ENCODE data around the gene CBLIF. TPM values are rescaled to one million over a fixed set of nuclear protein-coding genes. Genes with fewer than 3 reads are reported as not detected.

Gene CBLIF
- total RNA-seq, 2 donors from 2014 or later, result 1.8 TPM; not detected in 1

DNA sequence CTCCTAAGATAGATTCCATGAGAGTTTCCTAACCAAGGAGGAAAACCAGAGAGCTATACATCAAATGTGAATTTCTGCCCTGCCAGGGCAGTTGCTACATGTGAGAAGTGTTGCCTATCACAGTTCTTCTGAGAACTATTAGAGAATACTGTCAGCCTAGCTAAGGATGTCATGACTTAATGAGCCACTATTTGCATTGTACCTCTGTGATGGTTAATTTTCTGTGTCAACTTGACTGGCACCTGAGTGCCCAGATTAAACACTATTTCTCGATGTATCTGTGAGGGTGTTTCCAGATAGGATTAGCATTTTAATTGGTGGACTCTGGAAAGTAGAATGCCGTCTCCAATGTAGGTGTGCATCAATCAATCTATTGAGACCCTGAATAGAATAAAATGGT lies 22.6 kb upstream of the CBLIF start:
- no peaks in the 10 kb centered on the region for H3K4me1 ChIP-seq (ENCODE audit: control insufficient read depth in 1 of 2, low read depth in 2 of 2)
- H3K9me3 ChIP-seq, result no peaks in the 10 kb centered on the region
- peaks cover 2% of the 10 kb centered on the region for H3K36me3 ChIP-seq
- ATAC-seq (ENCODE audit: insufficient number of reproducible peaks, low FRiP score, low read depth) (no peak), DNase-seq (ENCODE audit: low spot score) (no peak)
- no peaks in the 10 kb centered on the region for H3K27me3 ChIP-seq (replicated peaks; ENCODE audit: insufficient read depth)
- no peak overlapping the region for H3K27ac ChIP-seq
- H3K4me3 ChIP-seq, result no peak overlapping the region
- TF ChIP-seq, protein P1, sequence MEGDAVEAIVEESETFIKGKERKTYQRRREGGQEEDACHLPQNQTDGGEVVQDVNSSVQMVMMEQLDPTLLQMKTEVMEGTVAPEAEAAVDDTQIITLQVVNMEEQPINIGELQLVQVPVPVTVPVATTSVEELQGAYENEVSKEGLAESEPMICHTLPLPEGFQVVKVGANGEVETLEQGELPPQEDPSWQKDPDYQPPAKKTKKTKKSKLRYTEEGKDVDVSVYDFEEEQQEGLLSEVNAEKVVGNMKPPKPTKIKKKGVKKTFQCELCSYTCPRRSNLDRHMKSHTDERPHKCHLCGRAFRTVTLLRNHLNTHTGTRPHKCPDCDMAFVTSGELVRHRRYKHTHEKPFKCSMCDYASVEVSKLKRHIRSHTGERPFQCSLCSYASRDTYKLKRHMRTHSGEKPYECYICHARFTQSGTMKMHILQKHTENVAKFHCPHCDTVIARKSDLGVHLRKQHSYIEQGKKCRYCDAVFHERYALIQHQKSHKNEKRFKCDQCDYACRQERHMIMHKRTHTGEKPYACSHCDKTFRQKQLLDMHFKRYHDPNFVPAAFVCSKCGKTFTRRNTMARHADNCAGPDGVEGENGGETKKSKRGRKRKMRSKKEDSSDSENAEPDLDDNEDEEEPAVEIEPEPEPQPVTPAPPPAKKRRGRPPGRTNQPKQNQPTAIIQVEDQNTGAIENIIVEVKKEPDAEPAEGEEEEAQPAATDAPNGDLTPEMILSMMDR (IDR thresholded peaks at IDR 0.05), result no peak

DNA sequence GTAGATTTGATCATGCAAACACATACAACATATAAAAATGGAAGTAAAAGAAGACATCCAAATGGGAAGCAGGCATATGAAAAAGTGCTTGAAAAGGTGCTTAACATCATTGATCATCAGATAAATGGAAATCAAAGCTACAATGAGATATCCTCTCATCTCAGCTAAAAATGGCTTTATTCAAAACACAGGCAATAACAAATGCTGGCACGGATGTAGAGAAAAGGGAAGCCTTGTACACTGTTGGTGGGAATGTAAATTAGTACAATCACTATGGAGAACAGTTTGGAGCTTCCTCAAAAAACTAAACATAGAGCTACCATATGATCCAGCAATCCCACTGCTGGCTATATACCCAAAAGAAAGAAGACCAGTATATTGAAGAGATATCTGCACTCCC lies 21.5 kb upstream of the CBLIF start:
- H3K4me1 ChIP-seq (ENCODE audit: control insufficient read depth in 1 of 2, low read depth in 2 of 2), result no peaks in the 10 kb centered on the region
- TF ChIP-seq, protein P1 (IDR thresholded peaks at IDR 0.05), result no peak
- DNase-seq (ENCODE audit: low spot score), result no peak
- no peaks in the 10 kb centered on the region for H3K27me3 ChIP-seq (replicated peaks; ENCODE audit: insufficient read depth)
- no peaks in the 10 kb centered on the region for H3K9me3 ChIP-seq
- H3K4me3 ChIP-seq, result no peak overlapping the region
- ATAC-seq (ENCODE audit: insufficient number of reproducible peaks, low FRiP score, low read depth), result no peak
- H3K27ac ChIP-seq, result no peak overlapping the region
- peaks cover 2% of the 10 kb centered on the region for H3K36me3 ChIP-seq

DNA sequence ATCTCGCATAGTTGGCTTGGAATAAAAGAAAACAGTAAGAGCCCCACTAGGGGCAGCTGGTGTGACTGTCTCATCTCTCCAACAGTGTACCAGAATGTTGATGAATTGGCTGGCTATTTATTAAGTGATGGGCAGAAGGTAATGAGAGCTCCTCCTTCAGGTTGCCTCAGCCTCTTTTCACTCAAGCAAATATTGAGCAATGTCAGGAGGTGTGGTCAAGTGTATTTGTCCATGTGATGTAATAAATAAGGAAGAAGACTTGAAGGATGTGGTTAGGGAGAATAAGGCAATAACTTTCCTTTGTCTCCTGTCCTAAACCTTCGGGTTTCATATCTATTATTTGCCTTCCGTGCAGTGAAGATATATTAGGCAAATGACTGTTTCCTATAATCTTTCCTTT lies 21.1 kb upstream of the CBLIF start, which contains the start of gene TCN1:
TSS of gene TCN1 (minus strand) at position 91 of the 400 bp plus-strand sequence. CDS start at position 74, 17 bp downstream.
- Histone ChIP-seq H3K4me3 (no peak within 1 kb of the TSS), H3K27me3 (replicated peaks; ENCODE audit: insufficient read depth) (no peaks in the 10 kb centered on the region), H3K27ac (no peak within 1 kb of the TSS), H3K4me1 (ENCODE audit: control insufficient read depth in 1 of 2, low read depth in 2 of 2) (no peaks in the 10 kb centered on the region), H3K36me3 (peaks cover 2% of the 10 kb centered on the region), H3K9me3 (no peaks in the 10 kb centered on the region)
- TF ChIP-seq, protein P1 (IDR thresholded peaks at IDR 0.05), result no peak
- ATAC-seq (ENCODE audit: insufficient number of reproducible peaks, low FRiP score, low read depth), result no peak
- no peak for DNase-seq (ENCODE audit: low spot score)

DNA sequence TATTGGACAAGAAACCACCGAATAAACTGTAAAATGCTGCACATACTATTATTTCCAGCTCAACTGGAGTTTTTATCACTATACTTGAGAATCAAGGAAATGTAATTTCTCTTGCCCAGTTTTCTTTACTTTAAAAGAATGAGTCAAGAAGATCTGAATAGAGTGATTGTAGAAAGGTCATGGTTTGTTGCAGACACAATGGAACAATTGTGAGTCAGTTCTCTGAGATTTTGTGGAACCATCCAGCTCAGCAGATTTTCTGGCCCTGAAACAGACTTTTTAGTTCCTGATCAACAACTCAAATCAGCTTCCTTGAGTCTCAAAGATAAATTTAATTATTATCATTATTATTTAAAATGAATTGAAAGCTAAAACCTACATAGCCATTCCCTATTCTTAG lies 19.7 kb upstream of the CBLIF start:
- Histone ChIP-seq H3K4me1 (ENCODE audit: control insufficient read depth in 1 of 2, low read depth in 2 of 2) (no peaks in the 10 kb centered on the region), H3K9me3 (no peaks in the 10 kb centered on the region), H3K36me3 (peaks cover 2% of the 10 kb centered on the region), H3K27ac (no peak overlapping the region), H3K4me3 (no peak overlapping the region), H3K27me3 (replicated peaks; ENCODE audit: insufficient read depth) (no peaks in the 10 kb centered on the region)
- TF ChIP-seq, protein P1 (IDR thresholded peaks at IDR 0.05), result no peak
- ATAC-seq (ENCODE audit: insufficient number of reproducible peaks, low FRiP score, low read depth) (no peak), DNase-seq (ENCODE audit: low spot score) (no peak)

DNA sequence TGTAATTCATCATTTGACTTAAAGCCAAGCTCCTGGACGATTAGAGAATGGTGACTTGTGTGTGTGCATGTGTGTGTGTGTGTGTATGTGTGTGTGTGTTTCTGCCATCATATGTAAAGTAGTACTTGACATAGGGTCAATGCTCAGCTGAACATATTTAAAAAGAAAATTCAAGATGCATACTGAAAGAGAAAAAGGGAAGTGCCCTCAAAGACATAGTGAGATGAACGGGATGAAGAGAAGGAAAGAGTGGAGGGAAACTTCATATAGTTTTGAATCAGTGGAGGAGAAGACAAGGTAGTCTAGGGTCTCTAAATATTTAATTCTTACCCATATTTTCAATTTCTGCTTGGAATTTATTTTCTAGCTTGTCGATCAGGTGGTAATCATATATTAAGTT lies 17.0 kb upstream of the CBLIF start:
- Histone ChIP-seq H3K27ac (no peak overlapping the region), H3K36me3 (peaks cover 2% of the 10 kb centered on the region), H3K9me3 (no peaks in the 10 kb centered on the region), H3K27me3 (replicated peaks; ENCODE audit: insufficient read depth) (no peaks in the 10 kb centered on the region), H3K4me1 (ENCODE audit: control insufficient read depth in 1 of 2, low read depth in 2 of 2) (no peaks in the 10 kb centered on the region), H3K4me3 (no peak overlapping the region)
- ATAC-seq (ENCODE audit: insufficient number of reproducible peaks, low FRiP score, low read depth) (no peak), DNase-seq (ENCODE audit: low spot score) (no peak)
- TF ChIP-seq, protein P1 (IDR thresholded peaks at IDR 0.05), result no peak
